ENCODE measurements around the gene SYT4.

The SYT4 gene

GRCh38 chr18:43265465-43265864 lies 11.8 kb downstream of the SYT4 start:
- no peak overlapping the region for H3K27ac ChIP-seq
- H3K4me2 ChIP-seq (ENCODE audit: low read length): no peak overlapping the region
- H3K9me3 ChIP-seq (ENCODE audit: control insufficient read depth, low read length): no peaks in the 10 kb centered on the region
- no peaks in the 10 kb centered on the region for H3K36me3 ChIP-seq (ENCODE audit: control insufficient read depth, insufficient read depth, low read length)
- H3K4me3 ChIP-seq (ENCODE audit: low read depth, low read length): no peak overlapping the region
- no peak overlapping the region for H3K9ac ChIP-seq
- no peak overlapping the region for H2AFZ ChIP-seq
- H3K79me2 ChIP-seq: no peaks in the 10 kb centered on the region
- H3K27me3 ChIP-seq (ENCODE audit: control insufficient read depth, insufficient read depth, low read length): no peaks in the 10 kb centered on the region
- TF ChIP-seq, protein P1, sequence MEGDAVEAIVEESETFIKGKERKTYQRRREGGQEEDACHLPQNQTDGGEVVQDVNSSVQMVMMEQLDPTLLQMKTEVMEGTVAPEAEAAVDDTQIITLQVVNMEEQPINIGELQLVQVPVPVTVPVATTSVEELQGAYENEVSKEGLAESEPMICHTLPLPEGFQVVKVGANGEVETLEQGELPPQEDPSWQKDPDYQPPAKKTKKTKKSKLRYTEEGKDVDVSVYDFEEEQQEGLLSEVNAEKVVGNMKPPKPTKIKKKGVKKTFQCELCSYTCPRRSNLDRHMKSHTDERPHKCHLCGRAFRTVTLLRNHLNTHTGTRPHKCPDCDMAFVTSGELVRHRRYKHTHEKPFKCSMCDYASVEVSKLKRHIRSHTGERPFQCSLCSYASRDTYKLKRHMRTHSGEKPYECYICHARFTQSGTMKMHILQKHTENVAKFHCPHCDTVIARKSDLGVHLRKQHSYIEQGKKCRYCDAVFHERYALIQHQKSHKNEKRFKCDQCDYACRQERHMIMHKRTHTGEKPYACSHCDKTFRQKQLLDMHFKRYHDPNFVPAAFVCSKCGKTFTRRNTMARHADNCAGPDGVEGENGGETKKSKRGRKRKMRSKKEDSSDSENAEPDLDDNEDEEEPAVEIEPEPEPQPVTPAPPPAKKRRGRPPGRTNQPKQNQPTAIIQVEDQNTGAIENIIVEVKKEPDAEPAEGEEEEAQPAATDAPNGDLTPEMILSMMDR (IDR thresholded peaks at IDR 0.05): no peak
- no peaks in the 10 kb centered on the region for H3K4me1 ChIP-seq

GRCh38 chr18:43248610-43249249 lies 28.6 kb downstream of the SYT4 start:
- Histone ChIP-seq H3K9ac (no peak overlapping the region), H2AFZ (no peak overlapping the region), H3K9me3 (ENCODE audit: control insufficient read depth, low read length) (no peaks in the 10 kb centered on the region), H3K27ac (no peak overlapping the region), H3K27me3 (ENCODE audit: control insufficient read depth, insufficient read depth, low read length) (no peaks in the 10 kb centered on the region), H3K4me2 (ENCODE audit: low read length) (no peak overlapping the region), H3K4me3 (ENCODE audit: low read depth, low read length) (no peak overlapping the region), H3K79me2 (no peaks in the 10 kb centered on the region), H3K4me1 (no peaks in the 10 kb centered on the region), H3K36me3 (ENCODE audit: control insufficient read depth, insufficient read depth, low read length) (no peaks in the 10 kb centered on the region)
- TF ChIP-seq, protein P1 (IDR thresholded peaks at IDR 0.05): no peak

- TF ChIP-seq, protein P1 (IDR thresholded peaks at IDR 0.05): no peak
- no peak overlapping the region for H3K9ac ChIP-seq
These were observed 29.3 kb downstream of the SYT4 start for GRCh38 chr18:43247944-43248343.

DNA sequence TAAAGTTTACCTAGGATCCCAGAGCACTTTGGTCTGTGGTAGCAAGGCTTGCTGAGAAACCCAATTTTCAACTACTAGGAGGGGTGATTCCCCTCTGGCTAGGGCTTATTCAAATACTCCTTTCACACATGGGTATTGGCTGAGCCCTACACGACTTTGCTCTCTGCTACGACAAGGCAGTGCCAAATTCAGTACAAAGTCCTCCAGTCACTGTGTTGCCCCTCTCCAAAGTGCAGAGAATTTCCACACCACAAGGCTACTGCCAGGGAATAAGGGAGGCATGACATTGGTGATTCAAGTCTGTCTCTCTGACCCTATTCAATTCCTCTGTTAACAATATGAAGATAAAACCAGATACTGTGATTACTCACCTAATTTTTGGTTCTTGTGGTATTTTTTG lies 38.9 kb downstream of the SYT4 start:
- Histone ChIP-seq H3K36me3 (ENCODE audit: control insufficient read depth, insufficient read depth, low read length) (no peaks in the 10 kb centered on the region), H3K9me3 (ENCODE audit: control insufficient read depth, low read length) (no peaks in the 10 kb centered on the region), H3K4me1 (no peaks in the 10 kb centered on the region), H3K27me3 (ENCODE audit: control insufficient read depth, insufficient read depth, low read length) (no peaks in the 10 kb centered on the region), H3K79me2 (no peaks in the 10 kb centered on the region), H3K4me2 (ENCODE audit: low read length) (no peak overlapping the region), H3K4me3 (ENCODE audit: low read depth, low read length) (no peak overlapping the region), H3K9ac (no peak overlapping the region), H2AFZ (no peak overlapping the region), H3K27ac (no peak overlapping the region)
- TF ChIP-seq, protein P1 (IDR thresholded peaks at IDR 0.05): no peak

More at GRCh38 chr18:43247944-43248343, 29.3 kb downstream of the SYT4 start:
- H3K4me2 ChIP-seq (ENCODE audit: low read length): no peak overlapping the region
- no peaks in the 10 kb centered on the region for H3K27me3 ChIP-seq (ENCODE audit: control insufficient read depth, insufficient read depth, low read length)
- H3K4me3 ChIP-seq (ENCODE audit: low read depth, low read length): no peak overlapping the region
- no peaks in the 10 kb centered on the region for H3K36me3 ChIP-seq (ENCODE audit: control insufficient read depth, insufficient read depth, low read length)
- H3K27ac ChIP-seq: no peak overlapping the region
- no peaks in the 10 kb centered on the region for H3K9me3 ChIP-seq (ENCODE audit: control insufficient read depth, low read length)
- H2AFZ ChIP-seq: no peak overlapping the region
- no peaks in the 10 kb centered on the region for H3K4me1 ChIP-seq
- H3K79me2 ChIP-seq: no peaks in the 10 kb centered on the region

DNA sequence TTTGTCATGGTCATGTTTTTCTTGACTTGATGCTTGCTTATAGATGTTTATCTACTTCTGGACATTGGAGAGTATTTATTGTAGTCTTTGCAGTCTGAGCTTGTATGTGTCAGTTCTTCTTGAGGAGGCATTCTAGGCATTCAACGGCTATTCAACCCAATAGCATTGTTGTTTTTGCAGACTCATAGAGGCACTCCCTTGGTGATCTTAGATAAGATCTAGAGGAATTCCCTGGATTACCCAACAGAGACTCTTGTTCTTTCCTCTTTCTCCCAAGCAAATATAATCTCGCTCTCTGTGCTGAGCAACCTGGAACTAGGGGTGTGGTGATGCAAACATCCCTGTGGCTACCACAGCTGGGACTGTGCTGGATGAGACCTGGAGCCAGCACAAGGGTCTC lies 40.4 kb downstream of the SYT4 start:
- no peaks in the 10 kb centered on the region for H3K36me3 ChIP-seq (ENCODE audit: control insufficient read depth, insufficient read depth, low read length)
- no peak overlapping the region for H3K4me2 ChIP-seq (ENCODE audit: low read length)
- H3K79me2 ChIP-seq: no peaks in the 10 kb centered on the region
- no peak overlapping the region for H3K27ac ChIP-seq
- TF ChIP-seq, protein P1 (IDR thresholded peaks at IDR 0.05): no peak
- H3K4me3 ChIP-seq (ENCODE audit: low read depth, low read length): no peak overlapping the region
- no peak overlapping the region for H3K9ac ChIP-seq
- H3K27me3 ChIP-seq (ENCODE audit: control insufficient read depth, insufficient read depth, low read length): no peaks in the 10 kb centered on the region
- no peak overlapping the region for H2AFZ ChIP-seq
- H3K9me3 ChIP-seq (ENCODE audit: control insufficient read depth, low read length): no peaks in the 10 kb centered on the region
- no peaks in the 10 kb centered on the region for H3K4me1 ChIP-seq

Measured in parathyroid adenoma (tissue), 2 donors.